ENCODE measurements around the gene GINS3. TPM values are rescaled to one million over a fixed set of nuclear protein-coding genes. Genes with fewer than 3 reads are reported as not detected.

The GINS3 gene
- polyA plus RNA-seq (ENCODE audit: insufficient read length in 12 of 12): 10 to 100 TPM in 4 of 12 donors, 1 to 10 TPM in 6, not detected in 2; 6.2 to 12.0 (median 9.7) TPM
- long read RNA-seq, donor 1, transcript GINS3-206 (1 exons, 3,202 nt): major isoform, 5 of 6 reads
- long read RNA-seq, donor 1, partial matches to known transcripts: 0 of 6 reads
- long read RNA-seq, donor 1, other reads (novel, unspliced or antisense): 0 of 6 reads
- long read RNA-seq, donor 2, transcript GINS3-206 (1 exons, 3,202 nt): major isoform, 6 of 10 reads
- long read RNA-seq, donor 2, partial matches to known transcripts: 0 of 10 reads
- long read RNA-seq, donor 2, other reads (novel, unspliced or antisense): 0 of 10 reads
- long read RNA-seq, donor 3, transcript GINS3-206 (1 exons, 3,202 nt): major isoform, 7 of 7 reads
- long read RNA-seq, donor 3, partial matches to known transcripts: 0 of 7 reads
- long read RNA-seq, donor 3, other reads (novel, unspliced or antisense): 0 of 7 reads
- long read RNA-seq, donor 4, partial matches to known transcripts: 0 of 1 reads
- long read RNA-seq, donor 4, other reads (novel, unspliced or antisense): 0 of 1 reads
- long read RNA-seq, donor 5, transcript GINS3-202 (2 exons, 1,932 nt): major isoform, 5 of 12 reads
- long read RNA-seq, donor 5, transcript GINS3-206 (1 exons, 3,202 nt): major isoform, 5 of 12 reads
- long read RNA-seq, donor 5, partial matches to known transcripts: 0 of 12 reads
- long read RNA-seq, donor 5, other reads (novel, unspliced or antisense): 0 of 12 reads
- long read RNA-seq, donor 6, partial matches to known transcripts: 0 of 2 reads
- long read RNA-seq, donor 6, other reads (novel, unspliced or antisense): 0 of 2 reads
- long read RNA-seq, donor 7, partial matches to known transcripts: 0 of 4 reads
- long read RNA-seq, donor 7, other reads (novel, unspliced or antisense): 0 of 4 reads
- long read RNA-seq, donor 8, partial matches to known transcripts: 31 of 39 reads
- long read RNA-seq, donor 8, other reads (novel, unspliced or antisense): 0 of 39 reads
- long read RNA-seq, donor 9, transcript GINS3-206 (1 exons, 3,202 nt): major isoform, 5 of 9 reads
- long read RNA-seq, donor 9, partial matches to known transcripts: 0 of 9 reads
- long read RNA-seq, donor 9, other reads (novel, unspliced or antisense): 0 of 9 reads
- long read RNA-seq, donor 10, partial matches to known transcripts: 0 of 3 reads
- long read RNA-seq, donor 10, other reads (novel, unspliced or antisense): 0 of 3 reads
- long read RNA-seq, donor 11, transcript GINS3-206 (1 exons, 3,202 nt): major isoform, 7 of 8 reads
- long read RNA-seq, donor 11, partial matches to known transcripts: 0 of 8 reads
- long read RNA-seq, donor 11, other reads (novel, unspliced or antisense): 0 of 8 reads

DNA sequence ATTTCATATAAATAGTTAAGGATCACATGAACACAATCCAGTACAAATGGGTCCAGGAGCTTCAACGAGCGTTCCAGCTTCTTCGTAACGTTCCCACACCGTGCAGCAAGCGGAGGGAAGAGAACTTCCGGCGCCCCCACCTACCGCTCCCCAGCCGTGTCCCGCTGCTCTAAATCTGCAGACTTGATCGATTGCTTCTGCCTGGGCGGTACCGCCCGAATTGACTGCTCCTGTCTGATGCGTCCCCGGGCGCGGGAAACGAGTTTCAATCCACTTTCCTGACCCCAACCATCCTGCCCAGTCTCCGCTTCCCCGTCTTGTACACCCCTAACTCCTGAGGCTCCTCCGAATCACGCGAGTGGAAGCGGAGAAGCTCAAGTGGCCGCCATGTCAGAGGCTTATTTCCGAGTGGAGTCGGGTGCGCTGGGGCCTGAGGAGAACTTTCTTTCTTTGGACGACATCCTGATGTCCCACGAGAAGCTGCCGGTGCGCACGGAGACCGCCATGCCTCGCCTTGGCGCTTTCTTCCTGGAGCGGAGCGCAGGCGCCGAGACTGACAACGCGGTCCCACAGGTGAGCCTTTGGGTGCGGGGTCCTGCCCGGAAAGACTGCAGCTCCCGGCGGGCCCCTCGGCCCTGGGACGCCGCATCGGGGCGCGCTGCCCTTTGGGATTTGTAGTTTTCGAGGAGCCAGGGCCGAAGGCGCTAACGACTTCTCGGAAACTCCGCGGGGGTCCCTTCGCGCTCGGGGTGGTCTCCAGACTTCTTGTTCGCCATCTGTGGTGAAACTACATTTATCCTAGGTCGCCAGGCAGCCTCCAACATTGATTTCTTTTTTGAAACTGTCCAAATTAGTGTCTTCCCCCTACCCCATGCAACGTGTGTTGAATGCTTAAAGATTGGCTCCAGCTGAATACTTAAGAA lies at the start of gene GINS3:
GINS3 (plus strand) TSS at position 257 of the 923 bp plus-strand sequence; CDS start at position 388, 131 bp downstream.
- peak; percentile 88 for DNase-seq

DNA sequence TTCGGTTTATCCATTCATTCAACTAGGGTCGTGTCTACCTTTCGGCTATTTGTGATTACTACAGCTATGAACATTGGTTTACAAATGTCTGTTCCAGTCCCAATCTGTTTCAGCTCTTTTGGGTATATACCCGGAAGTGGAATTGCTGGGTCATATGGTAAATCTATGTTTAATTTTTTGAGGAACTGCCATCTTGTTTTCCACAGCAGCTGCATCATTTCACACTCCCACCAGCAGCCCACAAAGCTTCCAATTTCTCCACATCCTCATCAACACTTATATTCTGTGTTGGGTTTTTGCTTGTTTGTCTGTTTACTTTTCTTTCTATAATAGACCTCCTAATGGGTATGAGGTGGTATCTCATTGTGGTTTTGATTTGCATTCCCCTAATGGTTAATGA lies 48.7 kb upstream of the GINS3 start:
- no peak for DNase-seq

DNA sequence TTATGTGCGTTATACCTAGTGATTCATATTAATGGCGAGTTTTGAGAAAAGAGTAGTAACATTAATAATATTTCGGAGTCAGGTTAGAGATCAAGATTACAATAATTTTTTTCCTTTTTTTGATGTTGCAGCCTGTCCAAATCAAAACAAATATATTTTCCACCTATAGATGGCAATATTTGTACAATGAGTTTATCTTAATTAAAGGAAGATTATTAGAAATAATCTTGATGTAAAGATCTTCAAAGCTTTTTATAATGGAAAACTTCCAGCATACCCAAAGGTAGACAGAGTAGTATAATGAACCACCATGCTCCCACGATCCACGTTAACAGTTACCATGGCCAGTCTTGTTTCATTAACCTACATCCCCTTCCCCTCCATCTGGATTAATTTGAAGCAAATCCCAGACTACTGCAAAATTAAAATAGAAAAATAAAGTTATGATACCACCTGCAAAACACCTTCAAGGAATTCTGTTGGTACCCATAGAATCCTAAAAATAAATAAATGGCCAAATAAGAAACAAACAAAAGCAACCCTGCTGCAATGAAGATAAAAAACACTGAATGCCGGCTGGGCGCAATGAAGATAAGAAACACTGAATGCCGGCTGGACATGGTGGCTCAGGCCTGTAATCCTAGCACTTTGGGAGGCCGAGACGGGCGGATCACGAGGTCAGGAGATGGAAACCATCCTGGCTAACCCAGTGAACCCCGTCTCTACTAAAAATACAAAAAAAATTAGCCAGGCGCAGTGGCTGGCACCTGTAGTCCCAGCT lies 46.5 kb upstream of the GINS3 start:
- no peak for DNase-seq

DNA sequence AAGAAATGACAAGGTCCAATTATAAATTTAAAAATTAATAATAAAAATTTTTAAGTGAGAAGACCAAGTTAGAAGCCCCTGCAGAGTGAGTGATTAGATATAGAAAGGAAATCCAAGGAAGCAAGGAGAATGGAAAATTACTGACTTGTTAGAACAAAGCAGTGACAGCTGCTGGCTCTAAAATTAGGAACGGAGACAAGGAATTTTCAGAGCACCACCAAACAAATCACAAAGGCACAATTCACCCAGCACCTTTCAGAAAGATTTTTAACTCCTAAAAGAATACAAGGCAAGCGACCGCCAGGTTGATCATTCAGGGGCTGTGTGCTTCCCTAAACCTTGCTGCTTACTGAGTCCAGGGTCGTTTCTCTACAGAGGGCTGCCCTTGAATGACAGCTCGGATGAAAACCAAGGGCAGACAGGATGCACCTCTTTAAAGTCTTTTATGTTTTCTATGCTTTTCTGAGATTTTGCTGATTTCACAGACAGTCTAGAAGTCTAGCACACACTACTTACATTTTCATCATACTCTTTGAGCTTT lies 45.4 kb upstream of the GINS3 start:
- no peak for DNase-seq

GRCh38 chr16:58348986-58349385 lies 43.3 kb upstream of the GINS3 start:
- no peak for DNase-seq

DNA sequence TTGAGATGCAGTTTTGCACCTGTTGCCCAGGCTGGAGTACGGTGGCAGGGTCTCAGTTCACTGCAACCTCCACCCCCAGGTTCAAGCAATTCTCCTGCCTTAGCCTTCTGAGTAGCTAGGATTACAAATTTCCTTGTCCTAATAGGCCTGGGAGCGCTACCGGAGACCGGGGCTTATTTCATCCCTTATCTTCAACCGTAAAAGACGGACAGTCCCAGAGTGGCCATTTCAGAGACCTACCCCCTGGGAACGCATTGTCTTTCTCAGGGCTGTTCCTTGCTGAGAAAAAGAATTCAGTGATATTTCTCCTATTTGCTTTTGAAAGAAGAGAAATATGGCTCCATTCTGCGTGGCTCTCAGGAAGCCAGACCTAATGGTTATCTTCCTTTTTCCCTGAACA lies 39.6 kb upstream of the GINS3 start:
- no peak for DNase-seq

GRCh38 chr16:58360041-58360634 lies 32.1 kb upstream of the GINS3 start:
- no peak for DNase-seq

- DNase-seq: no peak
Measured at GRCh38 chr16:58361726-58362125, 30.5 kb upstream of the GINS3 start.

DNA sequence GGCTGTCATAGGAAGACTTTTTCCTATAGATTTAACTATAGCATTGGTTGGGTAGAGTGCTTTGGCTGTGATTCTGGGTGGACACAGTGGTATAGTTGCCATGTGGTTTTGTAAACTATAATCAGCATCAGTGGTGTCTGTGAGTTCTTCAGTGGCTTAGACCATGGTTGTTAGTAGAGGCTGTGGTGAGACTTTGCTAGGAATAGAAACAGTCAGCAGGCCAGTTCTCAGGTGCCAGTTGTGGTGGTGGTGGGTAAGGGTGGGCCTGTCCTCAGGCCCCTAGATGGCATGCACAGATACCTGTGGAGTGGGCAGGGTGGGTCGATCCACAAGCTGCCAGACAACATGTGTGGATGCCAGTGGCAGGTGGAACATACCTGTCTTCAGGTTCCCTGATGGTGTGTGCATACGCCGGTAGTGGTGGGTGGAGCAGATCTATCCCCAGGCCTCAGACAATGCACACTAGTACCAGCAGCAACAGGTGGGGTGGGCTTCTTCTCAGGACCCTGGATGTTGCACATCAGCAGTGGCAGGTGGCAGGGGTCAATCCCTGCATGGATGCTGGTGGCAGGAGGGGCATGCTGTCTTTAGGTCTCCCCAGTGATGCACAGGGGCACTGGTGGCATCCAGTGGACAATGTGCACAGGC lies 28.4 kb upstream of the GINS3 start:
- no peak for DNase-seq

DNA sequence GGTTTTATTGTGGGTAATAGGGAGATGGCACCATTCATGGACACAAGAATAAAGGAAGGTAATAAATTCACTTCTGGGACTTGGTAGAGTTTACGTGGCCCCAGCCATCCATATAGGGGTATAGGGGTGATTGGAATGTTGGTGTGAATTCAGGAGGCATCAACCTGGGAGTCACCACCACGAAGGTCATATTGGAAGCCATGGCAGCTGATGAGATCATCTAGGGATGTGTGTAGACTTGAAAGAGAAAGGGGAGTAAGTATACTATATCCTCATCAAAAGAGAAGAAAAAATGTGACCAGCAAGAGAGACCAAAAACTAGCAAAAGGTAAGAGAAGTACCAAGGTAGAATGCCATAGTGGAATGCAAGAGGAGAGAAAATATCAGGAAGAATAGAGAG lies 26.6 kb upstream of the GINS3 start:
- no peak for DNase-seq

GRCh38 chr16:58366247-58367031 lies 25.8 kb upstream of the GINS3 start:
- no peak for DNase-seq

GRCh38 chr16:58367252-58367651 lies 25.0 kb upstream of the GINS3 start:
- DNase-seq: no peak

GRCh38 chr16:58371841-58372240 lies 20.4 kb upstream of the GINS3 start:
- DNase-seq: no peak

GRCh38 chr16:58375386-58375785 lies 16.9 kb upstream of the GINS3 start:
- no peak for DNase-seq

DNA sequence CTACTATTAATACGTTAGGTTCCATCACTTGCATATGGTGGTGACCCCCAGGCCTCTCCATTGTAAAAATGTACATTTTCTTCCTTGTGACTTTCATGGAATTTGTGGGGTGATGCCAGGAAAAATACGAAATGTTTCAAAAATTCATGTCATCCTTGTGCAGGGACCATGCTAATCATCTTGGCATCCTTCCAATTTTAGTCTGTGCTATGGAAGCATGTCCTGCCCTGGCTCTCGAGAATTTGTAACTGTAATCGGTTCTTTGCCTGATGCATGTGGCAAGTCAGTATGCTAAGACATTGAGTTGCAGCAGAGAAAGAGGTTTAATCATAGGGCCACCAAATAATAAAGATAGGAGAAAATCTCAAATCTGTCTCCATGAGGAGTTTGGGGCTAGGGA lies 14.3 kb upstream of the GINS3 start:
- no peak for DNase-seq

GRCh38 chr16:58378401-58378800 lies 13.9 kb upstream of the GINS3 start:
- no peak for DNase-seq

DNA sequence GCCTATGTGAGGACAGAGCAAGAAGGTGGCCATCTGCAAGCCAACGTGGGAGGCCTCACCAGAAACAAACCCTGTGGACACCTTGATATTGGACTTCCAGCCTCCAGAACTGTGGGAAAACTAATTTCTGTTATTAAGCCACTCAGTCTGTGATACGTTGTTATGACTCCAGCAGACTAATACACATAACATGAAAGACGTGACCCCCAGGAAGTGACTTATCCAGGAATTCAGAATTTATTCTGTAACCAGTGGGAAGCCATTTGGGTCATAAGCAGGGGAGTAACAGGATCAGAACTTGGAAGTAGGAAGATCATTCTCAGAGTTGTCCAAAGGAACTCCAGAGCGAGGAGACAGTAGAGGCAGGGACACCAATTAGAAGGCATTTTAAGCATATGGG lies 12.5 kb upstream of the GINS3 start:
- no peak for DNase-seq

GRCh38 chr16:58381661-58382060 lies 10.6 kb upstream of the GINS3 start:
- no peak for DNase-seq

All from muscle of arm (tissue), 14 donors.